Large intestine (tissue), 12 donors: Measurements from ENCODE around the gene MCMBP. TPM values are rescaled to one million over a fixed set of nuclear protein-coding genes. Genes with fewer than 3 reads are reported as not detected.
"Not testable (repeated sequence)": the region's sequence is repeated elsewhere in the genome, so short reads cannot be mapped to it uniquely, and the experiment has no call there.

Experiments used
- DNase-seq, 2 donors: peaks; one replicate each; pipeline versions ENCODE4 v3.0.0 to v3.0.0-alpha.2; 2013
- H3K27ac ChIP-seq: one replicate; pipeline ENCODE4 v1.5.1; 2013; ENCODE audit warnings: low read length
- H3K27me3 ChIP-seq: 2 replicates; pipeline ENCODE4 v1.6.1; 2013; ENCODE audit warnings: low read length; ENCODE audit not compliant: control insufficient read depth, insufficient read depth
- H3K36me3 ChIP-seq: 2 replicates; pipeline ENCODE4 v1.6.1; 2013; ENCODE audit warnings: low read length; ENCODE audit not compliant: control insufficient read depth, insufficient read depth
- H3K4me1 ChIP-seq: one replicate; pipeline ENCODE4 v1.6.1; 2013; ENCODE audit warnings: low read length; ENCODE audit not compliant: control insufficient read depth, insufficient read depth
- H3K4me3 ChIP-seq: one replicate; pipeline ENCODE4 v1.5.1; 2013; ENCODE audit warnings: low read length
- H3K9me3 ChIP-seq: one replicate; pipeline ENCODE4 v1.6.1; 2013; ENCODE audit warnings: mild to moderate bottlenecking, low read depth, low read length, moderate library complexity; ENCODE audit not compliant: control insufficient read depth
- WGBS: methylation state at CpG from one replicate; pipeline ENCODE4 v1.1.5; 2013; ENCODE audit warnings: low lambda C conversion rate; ENCODE audit not compliant: insufficient coverage; 5-methylcytosine and 5-hydroxymethylcytosine counted together
- long read RNA-seq, 11 donors: transcript quantifications; one replicate each; lab custom pipeline, GENCODE V29; 2026
- polyA plus RNA-seq: library from polyadenylated mRNA; unstranded; fragments of 120-200 nt; gene quantifications from one replicate; pipeline ENCODE4 v1.2.1, GENCODE V29; 2013

Gene MCMBP
- 39.6 TPM for polyA plus RNA-seq
- long read RNA-seq, donor 1, full-length matches to known transcripts: 3 of 3 reads
- long read RNA-seq, donor 1, partial matches to known transcripts: 0 of 3 reads
- long read RNA-seq, donor 1, other reads (novel, unspliced or antisense): 0 of 3 reads
- long read RNA-seq, donor 2, full-length matches to known transcripts: 9 of 9 reads
- long read RNA-seq, donor 2, partial matches to known transcripts: 0 of 9 reads
- long read RNA-seq, donor 2, other reads (novel, unspliced or antisense): 0 of 9 reads
- long read RNA-seq, donor 3: 0 reads
- long read RNA-seq, donor 4, partial matches to known transcripts: 0 of 1 reads
- long read RNA-seq, donor 4, other reads (novel, unspliced or antisense): 0 of 1 reads
- long read RNA-seq, donor 5, full-length matches to known transcripts: 8 of 8 reads
- long read RNA-seq, donor 5, partial matches to known transcripts: 0 of 8 reads
- long read RNA-seq, donor 5, other reads (novel, unspliced or antisense): 0 of 8 reads
- long read RNA-seq, donor 6, full-length matches to known transcripts: 7 of 20 reads
- long read RNA-seq, donor 6, partial matches to known transcripts: 7 of 20 reads
- long read RNA-seq, donor 6, other reads (novel, unspliced or antisense): 6 of 20 reads
- long read RNA-seq, donor 7, full-length matches to known transcripts: 3 of 3 reads
- long read RNA-seq, donor 7, partial matches to known transcripts: 0 of 3 reads
- long read RNA-seq, donor 7, other reads (novel, unspliced or antisense): 0 of 3 reads
- long read RNA-seq, donor 8, full-length matches to known transcripts: 10 of 15 reads
- long read RNA-seq, donor 8, partial matches to known transcripts: 5 of 15 reads
- long read RNA-seq, donor 8, other reads (novel, unspliced or antisense): 0 of 15 reads
- long read RNA-seq, donor 9, full-length matches to known transcripts: 7 of 7 reads
- long read RNA-seq, donor 9, partial matches to known transcripts: 0 of 7 reads
- long read RNA-seq, donor 9, other reads (novel, unspliced or antisense): 0 of 7 reads
- long read RNA-seq, donor 10, full-length matches to known transcripts: 8 of 8 reads
- long read RNA-seq, donor 10, partial matches to known transcripts: 0 of 8 reads
- long read RNA-seq, donor 10, other reads (novel, unspliced or antisense): 0 of 8 reads
- long read RNA-seq, donor 11, full-length matches to known transcripts: 7 of 7 reads
- long read RNA-seq, donor 11, partial matches to known transcripts: 0 of 7 reads
- long read RNA-seq, donor 11, other reads (novel, unspliced or antisense): 0 of 7 reads

GRCh38 chr10:119872610-119872859 is at the start of gene MCMBP:
MCMBP (minus strand) TSS chr10:119872843; CDS start chr10:119872584, 259 bp downstream.
- Histone ChIP-seq H3K27ac (peak within 1 kb of the TSS; percentile 80), H3K4me1 (peaks cover 10% of the 10 kb centered on the region), H3K27me3 (no peaks in the 10 kb centered on the region), H3K36me3 (no peaks in the 10 kb centered on the region), H3K9me3 (no peaks in the 10 kb centered on the region), H3K4me3 (peak within 1 kb of the TSS; percentile 57)
- DNase-seq: no peak
- WGBS: no CpG with 5 or more reads among the region's 42 CpGs

DNA sequence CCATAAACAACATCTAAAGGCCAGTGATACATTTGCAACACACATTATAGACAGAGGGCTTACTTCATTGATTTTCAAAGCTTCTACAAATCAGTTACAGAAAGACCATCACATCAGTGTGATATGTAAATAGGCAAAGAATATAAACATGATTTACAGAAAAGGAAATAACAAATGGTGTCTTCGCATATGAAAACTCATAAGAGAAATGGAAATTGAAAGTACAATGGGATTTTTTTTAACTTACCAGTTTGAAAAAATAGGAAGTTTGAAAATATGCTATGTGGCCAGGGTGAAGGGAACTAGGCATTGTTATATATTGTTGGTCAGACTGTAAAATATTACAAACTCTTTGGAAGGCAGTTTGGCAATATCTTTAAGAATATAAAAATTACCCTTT is 47.2 kb upstream of the MCMBP start:
- Histone ChIP-seq H3K9me3 (no peaks in the 10 kb centered on the region), H3K4me1 (no peaks in the 10 kb centered on the region), H3K36me3 (peaks cover 55% of the 10 kb centered on the region), H3K27ac (no peak overlapping the region), H3K27me3 (no peaks in the 10 kb centered on the region), H3K4me3 (no peak overlapping the region)
- no peak for DNase-seq
- 91% methylated on average over 1 of the region's 1 CpG for WGBS

DNA sequence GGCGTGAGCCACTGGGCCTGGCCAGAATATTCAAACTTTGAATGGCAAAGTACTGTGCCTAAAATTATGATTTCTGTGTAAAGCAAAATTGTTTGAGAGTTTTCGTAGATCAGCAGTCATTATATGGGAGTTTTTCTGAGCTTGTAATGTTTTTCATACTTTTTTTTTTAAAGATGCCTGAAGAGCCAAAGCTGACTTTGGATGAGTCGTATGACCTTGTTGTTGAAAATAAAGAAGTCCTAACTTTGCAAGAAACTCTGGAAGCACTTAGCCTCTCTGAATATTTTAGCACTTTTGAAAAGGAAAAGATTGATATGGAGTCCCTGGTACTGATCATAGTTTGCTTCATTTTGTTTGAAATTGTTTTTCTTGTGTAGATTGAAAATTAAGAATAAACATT is 46.6 kb upstream of the MCMBP start:
- Histone ChIP-seq H3K27ac (no peak overlapping the region), H3K4me1 (no peaks in the 10 kb centered on the region), H3K27me3 (no peaks in the 10 kb centered on the region), H3K36me3 (peaks cover 54% of the 10 kb centered on the region), H3K4me3 (no peak overlapping the region), H3K9me3 (no peaks in the 10 kb centered on the region)
- DNase-seq: no peak
- no CpG with 5 or more reads among the region's 3 CpGs for WGBS

DNA sequence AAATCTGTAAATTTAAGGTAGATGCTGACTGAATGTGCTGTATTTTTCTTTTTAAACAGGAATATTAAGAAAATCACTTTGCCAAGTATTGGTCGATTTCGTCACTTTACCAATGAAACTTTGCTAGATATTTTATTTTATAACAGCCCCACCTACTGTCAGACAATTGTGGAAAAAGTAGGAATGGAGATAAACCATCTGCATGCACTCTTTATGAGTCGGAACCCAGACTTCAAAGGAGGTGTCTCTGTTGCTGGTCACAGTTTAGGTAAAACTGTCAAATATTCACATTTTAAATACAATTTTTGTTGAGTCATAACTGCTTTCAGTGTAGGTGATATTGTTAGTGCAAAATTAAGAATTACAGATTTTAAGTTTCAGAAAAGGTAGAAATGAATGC is 45.1 kb upstream of the MCMBP start:
- no peak overlapping the region for H3K4me3 ChIP-seq
- H3K9me3 ChIP-seq: no peaks in the 10 kb centered on the region
- no peak for DNase-seq
- H3K36me3 ChIP-seq: peaks cover 64% of the 10 kb centered on the region
- H3K27ac ChIP-seq: no peak overlapping the region
- WGBS: 90% methylated on average over 2 of the region's 3 CpGs
- H3K4me1 ChIP-seq: no peaks in the 10 kb centered on the region
- H3K27me3 ChIP-seq: no peaks in the 10 kb centered on the region

DNA sequence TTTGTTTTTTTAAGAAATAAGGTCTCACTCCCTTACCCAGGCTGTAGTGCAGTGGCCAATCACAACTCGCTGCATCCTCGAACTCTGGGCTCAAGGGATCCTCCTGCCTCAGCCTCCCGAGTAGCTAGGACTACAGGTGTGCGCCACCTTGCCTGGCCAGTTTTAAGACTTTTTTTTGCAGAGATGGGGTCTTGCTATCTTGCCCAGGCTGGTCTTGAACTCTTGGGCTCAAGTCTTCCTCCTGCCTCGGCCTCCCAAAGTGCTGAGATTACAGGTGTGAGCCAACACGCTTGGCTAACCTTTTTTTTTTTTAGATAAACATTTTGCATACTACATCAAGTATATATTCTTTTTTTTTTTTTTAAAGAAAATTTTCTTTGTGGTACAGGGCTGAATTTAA is 38.0 kb upstream of the MCMBP start:
- Histone ChIP-seq H3K4me1 (no peaks in the 10 kb centered on the region), H3K36me3 (peaks cover 67% of the 10 kb centered on the region)

GRCh38 chr10:119908166-119908565 is 35.5 kb upstream of the MCMBP start:
- H3K4me3 ChIP-seq: no peak overlapping the region
- no peaks in the 10 kb centered on the region for H3K4me1 ChIP-seq
- DNase-seq: no peak
- H3K27me3 ChIP-seq: no peaks in the 10 kb centered on the region
- peaks cover 71% of the 10 kb centered on the region for H3K36me3 ChIP-seq
- no peaks in the 10 kb centered on the region for H3K9me3 ChIP-seq
- no peak overlapping the region for H3K27ac ChIP-seq

More for the DNA sequence above, 38.0 kb upstream of the MCMBP start:
- no peak overlapping the region for H3K27ac ChIP-seq
- H3K4me3 ChIP-seq: no peak overlapping the region
- H3K27me3 ChIP-seq: no peaks in the 10 kb centered on the region
- no peak for DNase-seq
- no peaks in the 10 kb centered on the region for H3K9me3 ChIP-seq
- WGBS: 100% methylated on average over 1 of the region's 6 CpGs

GRCh38 chr10:119907695-119908094 is 35.1 kb upstream of the MCMBP start:
- peaks cover 70% of the 10 kb centered on the region for H3K36me3 ChIP-seq
- WGBS: no CpG with 5 or more reads among the region's 7 CpGs
- H3K27ac ChIP-seq: not testable (repeated sequence)

GRCh38 chr10:119903946-119904666 is 31.5 kb upstream of the MCMBP start:
- DNase-seq: no peak
- peaks cover 52% of the 10 kb centered on the region for H3K36me3 ChIP-seq
- H3K9me3 ChIP-seq: no peaks in the 10 kb centered on the region
- no peaks in the 10 kb centered on the region for H3K4me1 ChIP-seq
- H3K27me3 ChIP-seq: no peaks in the 10 kb centered on the region
- H3K27ac ChIP-seq: no peak overlapping the region
- H3K4me3 ChIP-seq: no peak overlapping the region
- 93% methylated on average over 5 of the region's 16 CpGs for WGBS

More at GRCh38 chr10:119907695-119908094, 35.1 kb upstream of the MCMBP start:
- H3K4me3 ChIP-seq, H3K9me3 ChIP-seq, H3K4me1 ChIP-seq, DNase-seq, H3K27me3 ChIP-seq: not testable (repeated sequence)

- Histone ChIP-seq H3K4me1 (peaks cover 19% of the 10 kb centered on the region), H3K9me3 (no peaks in the 10 kb centered on the region), H3K4me3 (no peak overlapping the region), H3K27ac (no peak overlapping the region), H3K27me3 (no peaks in the 10 kb centered on the region), H3K36me3 (peaks cover 24% of the 10 kb centered on the region)
- DNase-seq: no peak
- WGBS: no CpG with 5 or more reads among the region's 4 CpGs
Observed at GRCh38 chr10:119898577-119898976, 25.9 kb upstream of the MCMBP start.
